ENCODE measurements around the gene RPH3AL.
"Not testable (repeated sequence)": the region's sequence is repeated elsewhere in the genome, so short reads cannot be mapped to it uniquely, and the experiment has no call there.

Gene RPH3AL

DNA sequence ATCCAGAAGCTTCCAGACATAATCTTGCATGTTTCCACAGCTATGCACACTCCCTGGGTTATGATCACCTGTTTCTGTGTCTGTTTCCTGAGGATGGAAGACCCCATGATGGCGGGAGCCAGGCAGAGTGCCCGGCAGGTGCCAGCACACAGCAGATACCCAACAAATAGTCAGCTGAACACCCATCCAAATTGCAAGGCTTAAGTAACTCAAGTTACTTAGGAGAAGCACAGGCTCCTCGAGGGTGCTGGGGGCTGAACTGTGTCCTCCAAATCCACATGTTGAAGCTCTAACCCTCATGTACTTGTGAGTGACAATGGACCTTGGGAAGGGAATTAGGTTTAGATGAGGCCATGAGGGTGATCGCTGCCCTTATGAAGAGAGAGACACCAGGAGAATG is 91.7 kb downstream of the RPH3AL start:
- DNase-seq (ENCODE audit: low read depth in 2 of 2) = no peak

DNA sequence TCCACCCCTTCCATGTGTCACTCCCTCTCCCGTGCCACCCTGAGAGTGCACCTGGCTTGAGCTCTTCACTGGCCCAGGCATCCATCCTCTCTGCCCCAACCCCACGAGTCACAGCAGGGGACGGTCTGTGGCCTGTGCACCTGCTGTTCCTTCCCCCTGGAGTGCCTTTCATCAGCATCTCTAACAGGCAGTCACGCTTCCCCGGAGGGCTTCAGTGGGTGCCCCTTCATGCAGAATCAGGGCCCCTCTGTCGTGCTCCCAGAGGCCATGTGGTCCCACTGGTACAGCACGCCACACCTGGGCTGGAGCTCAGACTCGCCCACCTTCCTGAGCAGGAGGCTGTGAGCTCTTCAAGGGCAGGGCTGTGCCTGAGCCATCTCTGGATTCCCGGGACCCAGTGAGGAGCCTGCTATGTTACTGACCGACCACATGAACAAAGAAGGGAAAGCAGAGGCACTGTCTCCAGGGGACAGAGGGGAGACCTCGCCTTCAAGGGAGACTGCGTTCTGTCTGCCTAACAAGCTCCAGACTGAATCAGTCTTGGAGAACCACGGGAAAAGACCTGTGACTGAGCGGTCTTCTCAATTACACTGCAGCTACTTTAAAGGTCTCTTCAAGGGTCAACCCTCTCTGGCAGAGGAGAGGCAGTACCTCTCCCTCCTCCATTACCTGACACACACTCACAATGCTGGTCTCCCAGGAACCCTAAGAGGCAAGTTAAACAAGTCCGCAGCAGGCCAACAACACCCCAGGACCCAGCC is 92.4 kb downstream of the RPH3AL start:
- DNase-seq (ENCODE audit: low read depth in 2 of 2) = no peak

DNA sequence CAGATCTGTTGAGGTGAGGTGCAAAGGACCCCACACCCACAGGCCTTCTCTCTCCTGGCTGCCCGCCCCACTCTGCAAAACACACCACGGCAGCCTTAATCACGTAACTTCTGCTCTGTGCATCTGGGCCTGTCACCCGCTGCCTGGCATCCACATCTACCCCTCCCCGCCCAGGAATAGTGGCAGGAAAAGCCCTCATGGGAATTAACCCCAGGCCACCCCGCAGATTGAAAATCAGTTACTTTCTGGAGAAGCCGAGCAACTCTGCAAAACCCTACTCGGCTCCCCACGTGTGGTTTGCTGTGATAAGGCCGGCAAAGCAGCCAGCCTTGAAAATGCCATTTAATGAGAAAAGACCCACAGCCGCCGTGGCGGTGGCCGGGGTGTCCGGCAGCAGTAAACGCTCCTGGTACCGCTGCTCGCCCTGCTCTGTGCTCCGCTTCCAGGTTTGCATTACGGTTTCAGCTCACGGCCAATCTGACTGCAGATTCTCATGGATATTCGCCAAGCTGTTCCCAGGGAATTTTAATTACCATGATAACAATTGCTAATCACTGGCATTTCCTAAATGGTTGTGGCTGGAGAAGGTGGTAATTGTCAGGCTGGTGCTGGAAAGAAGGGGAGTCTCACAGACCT is 93.1 kb downstream of the RPH3AL start:
- no peak for DNase-seq (ENCODE audit: low read depth in 2 of 2)

DNA sequence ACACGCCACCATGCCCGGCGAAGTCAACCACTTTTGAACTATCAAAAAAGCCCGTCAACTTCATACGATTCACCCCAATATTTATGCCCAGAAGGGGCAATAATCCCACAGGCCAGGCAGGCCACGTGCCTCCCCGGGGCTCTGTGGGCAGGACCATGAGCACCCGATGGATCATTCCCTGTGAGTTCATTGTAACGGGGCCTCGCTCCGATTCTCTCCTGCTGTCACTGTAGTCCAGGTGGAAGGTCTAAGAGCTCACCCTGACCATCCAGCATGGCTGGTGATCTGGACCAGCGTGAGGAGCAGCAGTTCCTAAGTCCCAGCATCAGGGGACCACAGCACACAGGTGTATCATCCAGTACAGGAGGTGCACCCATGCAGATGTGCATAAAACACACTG is 93.7 kb downstream of the RPH3AL start:
- no peak for DNase-seq (ENCODE audit: low read depth in 2 of 2)

DNA sequence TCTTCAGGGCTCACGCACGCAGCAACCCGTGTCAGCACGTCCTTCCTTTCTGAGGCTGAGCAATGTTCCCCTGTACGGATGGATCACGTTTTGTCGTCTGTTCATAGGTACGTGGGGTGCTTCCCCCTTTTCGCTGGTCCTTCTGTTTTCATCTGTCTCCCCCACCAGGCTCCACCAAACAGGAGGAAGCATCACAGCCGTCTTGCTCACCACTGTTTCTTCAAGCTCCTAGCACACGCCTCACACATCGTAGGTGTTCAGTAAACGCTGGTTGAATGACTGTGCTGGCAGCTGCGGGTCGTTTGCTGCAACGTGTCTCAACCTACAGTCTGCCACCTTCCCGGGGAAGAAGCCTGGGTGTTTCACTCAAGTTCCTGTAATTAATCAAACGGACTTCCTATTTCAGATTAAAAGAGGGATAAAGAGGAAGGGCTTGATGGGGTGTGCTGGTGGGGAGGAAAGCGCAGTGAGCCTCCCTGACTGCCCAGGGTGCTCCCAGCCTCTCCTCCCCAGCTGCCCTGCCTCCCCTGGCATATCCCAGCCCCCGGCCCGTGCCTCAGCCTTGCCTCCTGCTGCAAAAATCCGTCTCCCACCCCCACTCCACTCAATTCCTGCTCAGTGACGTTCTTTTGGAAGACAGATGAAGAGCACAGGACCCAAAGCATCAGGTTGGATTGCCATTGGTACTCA is 94.4 kb downstream of the RPH3AL start:
- DNase-seq (ENCODE audit: low read depth in 2 of 2) = no peak

DNA sequence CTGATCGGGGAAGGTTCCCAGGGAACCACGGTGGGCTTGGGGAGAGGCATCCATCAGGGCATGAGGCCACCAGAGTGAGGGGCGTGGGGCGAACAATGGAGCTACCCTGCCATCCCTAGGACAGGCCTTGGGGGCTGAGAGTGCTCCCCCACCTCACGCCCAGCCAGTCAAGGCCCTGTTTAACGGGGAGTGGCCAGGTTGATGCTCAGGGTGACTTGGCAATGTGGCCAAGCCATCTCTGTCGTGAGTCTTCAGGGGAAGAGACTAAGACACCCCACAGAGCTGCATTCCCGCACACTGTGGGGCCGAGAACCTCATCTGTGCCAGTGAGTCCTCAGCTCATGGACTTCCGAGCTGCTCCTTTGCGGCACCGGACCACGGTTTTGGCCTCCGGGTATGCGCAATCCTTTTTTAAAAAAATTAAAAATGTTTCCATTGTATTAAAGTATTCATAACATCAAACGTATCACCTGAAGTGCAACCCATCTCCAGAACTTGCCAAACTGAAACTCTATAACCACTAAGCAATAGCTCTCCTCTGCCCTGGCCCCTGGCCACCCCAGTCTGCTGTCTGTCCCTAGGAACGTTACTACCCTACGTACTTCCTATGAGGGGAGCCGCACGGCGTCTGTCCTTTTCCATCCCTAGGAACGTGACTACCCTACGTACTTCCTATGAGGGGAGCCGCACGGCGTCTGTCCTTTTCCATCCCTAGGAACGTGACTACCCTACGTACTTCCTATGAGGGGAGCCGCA is 99.3 kb downstream of the RPH3AL start:
- no peak for DNase-seq (ENCODE audit: low read depth in 2 of 2)

DNA sequence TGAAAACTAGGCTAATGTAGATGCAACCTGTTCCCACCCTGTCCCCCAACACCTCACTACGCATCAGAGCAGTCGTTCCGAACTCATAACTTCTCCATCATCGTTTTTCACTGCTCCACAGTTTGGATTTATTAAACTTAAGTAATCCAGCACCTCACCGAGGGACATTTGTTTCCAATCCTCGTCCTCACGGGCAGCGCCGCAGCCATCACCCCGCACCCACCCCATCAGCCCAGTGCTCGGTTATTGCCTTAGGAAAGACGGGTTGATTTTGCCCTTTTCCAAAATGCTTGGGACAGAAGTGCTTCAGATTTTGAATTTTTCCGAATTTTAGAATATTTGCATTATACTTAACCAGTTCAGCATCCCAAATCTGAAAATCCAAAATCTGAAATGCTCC is 100.2 kb downstream of the RPH3AL start:
- DNase-seq (ENCODE audit: low read depth in 2 of 2) = no peak

DNA sequence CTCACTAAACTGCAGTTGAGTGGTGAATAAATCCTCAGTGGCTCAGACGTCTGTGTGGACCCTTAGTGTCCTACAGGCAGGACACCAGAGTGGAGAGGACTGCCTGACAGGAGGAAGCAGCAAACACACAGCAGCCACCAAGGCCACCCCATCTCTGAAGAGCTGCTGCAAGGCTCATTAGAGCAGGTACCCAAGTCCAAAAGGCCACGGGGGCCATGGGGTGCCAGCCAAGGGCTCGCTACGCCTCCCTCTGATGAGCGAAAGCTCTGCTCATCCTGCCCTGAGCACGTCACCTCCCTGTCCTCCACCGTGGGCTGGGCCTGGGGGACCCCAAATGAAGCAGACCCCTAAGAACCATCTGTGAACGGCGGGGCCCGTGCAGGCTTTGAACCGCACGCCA is 101.1 kb downstream of the RPH3AL start:
- no peak for DNase-seq (ENCODE audit: low read depth in 2 of 2)

DNA sequence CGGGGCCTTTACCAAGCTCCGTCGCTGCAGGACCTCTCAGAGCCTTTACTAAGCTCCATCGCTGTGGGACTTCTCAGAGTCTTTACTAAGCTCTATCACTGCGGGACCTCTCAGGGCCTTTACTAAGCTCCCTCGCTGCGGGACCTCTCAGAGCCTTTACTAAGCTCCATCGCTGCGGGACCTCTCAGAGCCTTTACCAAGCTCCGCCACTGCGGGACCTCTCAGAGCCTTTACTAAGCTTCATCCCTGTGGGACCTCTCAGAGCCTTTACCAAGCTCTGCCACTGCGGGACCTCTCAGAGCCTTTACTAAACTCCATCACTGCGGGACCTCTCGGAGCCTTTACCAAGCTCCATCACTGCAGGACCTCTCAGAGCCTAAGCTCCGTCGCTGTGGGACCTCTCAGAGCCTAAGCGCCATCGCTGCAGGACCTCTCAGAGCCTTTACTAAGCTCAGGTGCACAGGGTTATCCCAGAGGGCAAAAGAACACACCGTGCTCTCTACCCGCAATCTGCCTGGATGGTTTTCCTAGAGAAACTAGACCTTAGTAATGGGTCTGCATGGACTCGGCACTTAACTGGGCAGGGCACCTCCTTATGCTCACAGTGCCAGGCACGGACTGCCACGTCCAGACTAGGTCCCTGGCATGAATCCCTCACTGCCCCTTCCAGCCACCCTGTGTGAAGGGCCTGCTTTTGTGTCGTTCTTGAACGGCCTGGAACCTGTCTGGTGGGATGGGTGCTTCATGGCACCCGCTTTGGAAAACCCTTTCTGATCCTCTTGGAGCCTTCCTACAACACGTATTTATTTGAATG is 101.9 kb downstream of the RPH3AL start:
- no peak for DNase-seq (ENCODE audit: low read depth in 2 of 2)

DNA sequence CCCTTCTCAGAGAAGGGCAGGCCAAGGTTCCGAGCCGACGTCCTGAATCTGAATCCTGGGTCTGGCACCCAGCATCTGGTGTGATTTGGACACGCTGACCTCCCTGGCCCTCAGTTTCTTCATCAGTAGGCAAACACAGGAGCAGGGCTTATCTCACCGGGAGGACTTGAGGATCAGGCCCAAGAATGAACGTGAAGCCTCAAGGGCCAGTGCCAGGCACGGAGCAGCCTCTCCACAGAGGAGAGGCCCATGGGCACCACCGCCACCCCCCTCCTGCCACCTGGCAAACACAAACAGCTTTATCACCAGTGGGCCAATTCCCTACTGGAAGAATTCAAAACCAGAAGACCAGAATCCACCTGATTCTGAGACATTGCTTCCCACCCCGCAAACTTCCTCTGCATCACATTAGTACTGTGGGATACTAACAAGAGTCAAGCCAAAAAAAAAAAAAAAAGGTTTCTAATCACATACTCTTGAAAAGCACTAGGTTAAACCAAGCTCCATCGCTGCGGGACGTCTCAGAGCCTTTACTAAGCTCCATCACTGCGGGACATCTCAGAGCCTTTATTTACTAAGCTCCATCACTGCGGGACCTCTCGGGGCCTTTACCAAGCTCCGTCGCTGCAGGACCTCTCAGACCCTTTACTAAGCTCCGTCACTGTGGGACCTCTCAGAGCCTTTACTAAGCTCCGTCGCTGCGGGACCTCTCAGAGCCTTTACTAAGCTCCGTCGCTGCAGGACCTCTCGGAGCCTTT is 103.2 kb downstream of the RPH3AL start:
- DNase-seq (ENCODE audit: low read depth in 2 of 2) = no peak

DNA sequence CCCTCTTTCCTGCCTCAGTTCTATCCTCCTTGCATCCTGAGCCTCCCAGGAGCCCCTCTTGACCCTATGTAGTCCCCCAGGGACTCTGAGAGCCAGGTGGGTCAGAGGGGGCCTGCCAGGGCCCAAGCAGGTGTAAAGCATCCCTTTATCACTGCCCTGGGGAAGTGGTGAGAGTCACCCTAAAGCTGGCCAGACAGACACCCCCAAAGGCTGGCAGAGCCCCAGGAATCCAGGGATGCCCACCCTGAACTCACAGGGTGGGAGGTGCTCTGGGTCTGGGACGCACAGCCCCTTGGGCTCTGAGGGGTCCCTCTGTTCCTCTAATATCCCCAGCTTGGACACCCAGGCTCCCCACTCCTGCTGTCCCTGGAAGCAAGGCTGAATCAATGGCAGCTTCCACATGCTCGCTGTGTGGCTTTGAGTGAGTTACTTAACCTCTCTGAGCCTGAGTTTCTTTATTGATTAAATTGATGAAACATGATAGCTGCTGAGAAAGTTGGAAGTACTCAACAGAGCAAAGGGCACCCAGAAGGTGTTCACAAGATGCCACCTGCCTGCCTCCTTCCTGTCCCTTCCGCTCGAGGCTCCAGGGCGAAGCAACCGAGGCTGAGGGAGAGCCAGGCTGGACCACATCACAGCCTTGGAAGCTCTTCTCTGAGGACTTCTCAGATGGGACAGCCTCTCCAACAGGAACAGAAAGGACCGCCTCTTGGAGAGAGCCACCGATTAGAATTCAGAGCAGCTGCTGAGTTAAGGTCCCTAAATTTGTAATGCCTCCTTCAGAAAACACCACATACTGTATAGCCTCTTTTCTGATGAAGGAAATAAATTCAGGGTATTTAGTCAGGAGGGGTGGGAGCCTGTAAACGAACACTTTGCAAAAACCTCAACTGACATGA is 104.0 kb downstream of the RPH3AL start:
- no peak for DNase-seq (ENCODE audit: low read depth in 2 of 2)

DNA sequence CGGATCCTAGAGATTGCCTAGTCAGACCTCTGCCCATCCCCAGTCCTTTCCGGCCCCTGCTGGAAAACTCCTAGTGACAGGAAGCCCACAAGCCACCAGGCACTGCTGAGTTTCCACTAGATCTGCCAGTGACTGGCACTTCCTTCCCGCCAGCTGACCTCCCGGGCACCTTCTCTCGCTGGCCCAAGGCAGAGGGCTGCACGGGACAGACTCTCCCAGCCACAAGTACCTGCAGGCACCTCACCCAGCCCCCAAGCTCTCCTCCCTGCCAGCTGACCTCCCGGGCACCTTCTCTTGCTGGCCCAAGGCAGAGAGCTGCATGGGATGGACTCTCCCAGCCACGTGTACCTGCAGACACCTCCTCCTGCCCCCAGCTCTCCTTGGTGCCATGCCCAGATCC is 104.8 kb downstream of the RPH3AL start:
- DNase-seq (ENCODE audit: low read depth in 2 of 2) = no peak

DNA sequence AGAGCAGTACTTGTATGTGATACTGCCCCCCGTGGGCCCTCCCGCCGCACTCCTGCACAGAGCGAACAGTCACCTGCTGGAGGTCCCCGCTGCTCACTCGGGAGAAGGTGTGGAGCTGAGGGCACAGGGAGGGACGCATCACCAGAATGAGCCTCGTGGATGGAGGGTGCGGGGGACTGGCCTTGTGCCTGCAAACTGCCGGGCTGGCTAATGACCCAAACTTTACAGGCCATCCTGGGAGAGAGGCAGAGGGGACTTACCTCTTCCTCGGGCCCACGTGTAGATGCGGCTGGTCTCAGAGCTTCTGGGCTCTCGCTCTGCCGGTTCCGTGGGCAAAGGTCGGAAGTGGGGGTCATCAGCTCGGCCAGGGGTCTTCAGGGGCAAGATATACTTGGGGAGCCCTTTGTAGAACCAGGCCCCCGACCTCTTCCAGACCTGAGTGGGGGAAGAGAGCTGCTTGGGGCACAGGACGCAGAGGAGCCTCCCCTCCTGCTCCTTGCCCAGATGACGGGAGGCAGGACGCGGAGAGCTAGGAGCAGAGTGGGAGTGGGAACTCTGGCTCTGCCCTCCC is 105.7 kb downstream of the RPH3AL start:
- no peak for DNase-seq (ENCODE audit: low read depth in 2 of 2)

DNA sequence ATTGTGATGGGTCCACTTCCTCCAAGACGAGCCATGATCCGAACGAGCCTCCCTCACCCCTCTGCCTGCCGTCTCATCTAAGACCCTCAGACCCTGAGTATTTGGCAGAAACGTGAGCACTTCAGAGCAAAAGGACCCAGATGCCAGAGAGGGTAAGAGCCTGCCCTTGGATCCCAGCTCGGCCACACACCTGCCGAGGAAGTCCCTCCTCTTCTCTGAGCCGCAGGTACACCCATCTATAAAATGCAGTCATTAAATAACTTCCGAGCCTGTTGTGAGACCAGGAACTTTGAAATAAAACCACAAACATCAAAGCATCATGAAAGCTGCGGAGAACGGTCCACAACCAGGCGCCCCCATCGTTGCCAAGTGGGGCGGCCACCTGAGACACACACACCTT is 106.4 kb downstream of the RPH3AL start:
- DNase-seq (ENCODE audit: low read depth in 2 of 2) = no peak

DNA sequence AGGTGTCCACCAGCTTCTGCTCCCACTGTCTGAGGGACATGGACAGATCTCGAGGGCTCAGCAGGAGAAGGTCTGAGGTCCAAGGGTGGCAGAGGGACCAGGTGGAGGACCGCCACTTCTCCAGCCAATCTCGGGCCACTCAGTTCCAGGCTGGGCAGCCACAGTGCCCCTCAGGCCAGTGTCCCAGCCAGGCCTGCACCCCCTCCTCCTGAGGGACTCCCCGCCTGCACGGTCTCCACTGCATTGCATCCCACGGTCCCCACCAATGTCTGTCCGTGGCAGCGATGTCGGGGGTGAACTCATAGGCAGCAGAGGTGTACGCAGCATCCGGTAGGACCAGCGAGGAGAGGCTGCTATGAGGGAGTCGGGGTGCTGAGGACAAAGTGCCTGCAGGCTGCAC is 107.0 kb downstream of the RPH3AL start:
- DNase-seq (ENCODE audit: low read depth in 2 of 2) = no peak

DNA sequence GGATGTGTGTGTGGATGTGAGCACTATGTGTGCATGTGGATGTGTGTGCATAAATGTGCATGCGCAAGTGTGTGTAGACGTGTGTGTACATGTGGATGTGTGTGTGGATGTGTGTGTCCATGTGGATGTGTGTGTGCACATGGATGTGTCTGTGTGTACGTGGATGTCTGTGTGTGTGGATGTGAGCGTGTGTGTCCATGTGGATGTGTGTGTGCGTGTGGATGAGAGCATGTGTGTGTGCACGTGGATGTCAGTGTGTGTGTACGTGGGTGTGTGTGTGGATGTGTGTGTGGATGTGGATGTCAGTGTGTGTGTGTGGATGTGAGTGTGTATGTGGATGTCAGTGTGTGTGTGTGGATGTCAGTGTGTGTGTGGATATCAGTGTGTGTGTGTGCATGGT is 107.6 kb downstream of the RPH3AL start:
- no peak for DNase-seq (ENCODE audit: low read depth in 2 of 2)

DNA sequence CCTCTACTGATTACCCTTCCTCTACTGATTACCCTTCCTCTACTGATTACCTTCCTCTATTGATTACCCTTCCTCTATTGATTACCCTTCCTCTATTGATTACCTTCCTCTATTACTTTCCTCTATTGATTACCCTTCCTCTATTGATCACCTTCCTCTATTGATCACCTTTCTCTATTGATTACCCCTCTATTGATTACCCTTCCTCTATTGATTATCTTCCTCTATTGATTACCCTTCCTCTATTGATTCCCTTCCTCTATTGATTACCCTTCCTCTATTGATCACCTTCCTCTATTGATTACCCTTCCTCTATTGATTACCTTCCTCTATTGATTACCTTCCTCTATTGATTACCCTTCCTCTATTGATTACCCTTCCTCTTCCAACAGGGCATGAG is 108.7 kb downstream of the RPH3AL start:
- DNase-seq (ENCODE audit: low read depth in 2 of 2) = not testable (repeated sequence)

DNA sequence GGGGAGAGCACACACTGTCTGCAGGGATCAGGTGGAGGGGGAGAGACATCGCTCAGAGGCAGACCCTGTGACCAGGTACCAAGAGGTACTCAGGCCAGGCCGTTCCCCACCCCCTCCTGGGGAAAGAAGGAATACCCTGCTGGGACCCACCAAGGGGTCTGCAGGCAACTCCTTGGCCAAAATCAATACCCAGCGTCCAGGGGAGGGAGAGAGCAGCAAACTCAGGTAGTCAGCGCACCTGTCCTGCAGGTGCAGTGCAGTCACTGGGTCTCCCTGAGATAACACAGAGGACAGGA is 113.7 kb downstream of the RPH3AL start:
- DNase-seq (ENCODE audit: low read depth in 2 of 2) = no peak

Measured in stimulated activated CD8-positive, alpha-beta memory T cell treated with anti-CD3 and anti-CD28 coated beads, Interleukin-2, amount 100 ng/mL, for 48 hours (primary cell).